Right kidney (tissue), 1 donor: ENCODE results near the gene NDUFA9.

Experiments used
- DNase-seq: peaks from one replicate; pipeline ENCODE4 v3.0.0-alpha.2; 2016

The NDUFA9 gene

DNA sequence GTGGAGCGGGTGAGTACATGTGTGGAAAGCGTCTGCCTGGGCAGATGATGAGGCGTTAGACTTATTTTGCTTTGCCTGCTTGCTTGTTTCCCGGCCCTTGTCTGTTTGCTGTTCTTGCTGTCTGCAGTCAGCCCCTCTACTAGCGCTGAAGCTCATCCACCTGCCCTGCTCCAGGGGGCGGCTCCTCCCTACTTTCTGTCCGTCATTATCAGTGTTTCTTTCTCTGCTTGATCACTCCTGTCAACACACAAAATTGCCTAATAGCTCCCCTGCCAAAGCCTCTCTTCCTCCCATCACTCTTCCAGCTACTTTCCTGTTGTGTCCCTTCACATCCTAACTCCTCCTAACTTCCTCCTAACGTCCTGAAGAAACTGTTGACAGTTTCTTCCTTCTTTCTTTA, 36.4 kb downstream of the NDUFA9 start:
- no peak for DNase-seq

DNA sequence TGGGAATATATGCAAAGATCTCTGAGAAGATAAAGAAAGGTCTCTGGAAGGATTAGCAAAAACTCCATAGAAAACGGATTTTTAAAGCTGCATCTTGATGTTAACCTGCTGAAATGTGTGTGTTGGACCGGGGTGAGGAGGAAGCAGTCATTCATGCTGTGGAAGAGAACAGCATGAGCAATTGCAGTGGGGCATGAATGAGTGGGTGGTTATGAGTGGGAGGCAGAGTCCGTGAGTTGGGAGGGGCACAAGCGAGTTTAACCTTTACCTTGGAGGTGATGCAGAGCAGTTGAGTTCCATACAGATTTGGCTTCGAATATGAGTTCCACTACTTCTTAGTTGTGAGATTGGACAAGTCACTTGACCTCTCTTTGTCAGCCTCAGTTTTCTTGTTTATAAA, 41.8 kb downstream of the NDUFA9 start:
- DNase-seq, result no peak
